HG03432 (cell line): ENCODE results near the gene KLK12.

ENCODE experiments used
- ATAC-seq: cut with Tn5 transposase; IDR thresholded peaks from one replicate; pipeline ENCODE4 v1.9.1; 2021; ENCODE audit warnings: mild to moderate bottlenecking, moderate library complexity; ENCODE audit not compliant: unreplicated experiment

KLK12 gene

GRCh38 chr19:51055866-51056265 is 21.1 kb upstream of the KLK12 start:
- no peak for ATAC-seq

- no peak for ATAC-seq
Measured at GRCh38 chr19:51047031-51047335, 12.2 kb upstream of the KLK12 start.

DNA sequence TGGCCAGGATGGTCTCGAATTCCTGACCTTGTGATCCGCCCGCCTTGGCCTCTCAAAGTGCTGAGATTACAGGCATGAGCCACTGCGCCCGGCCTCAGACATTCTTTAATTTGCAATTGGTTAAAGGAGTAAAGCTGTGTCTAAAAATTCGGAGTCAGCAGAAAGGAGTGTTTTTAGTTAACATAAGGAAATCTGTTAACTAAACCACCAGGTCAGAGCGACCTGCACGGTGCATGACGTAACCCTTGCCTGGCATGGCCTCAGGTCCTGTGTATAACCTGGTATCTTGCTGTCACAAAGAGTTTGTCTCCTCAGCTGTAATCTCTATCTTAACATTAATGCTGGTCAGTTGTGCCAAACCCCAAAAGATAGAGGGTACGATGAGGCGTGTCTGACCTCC is 9.5 kb upstream of the KLK12 start:
- ATAC-seq, result no peak

GRCh38 chr19:51043497-51043896 is 8.7 kb upstream of the KLK12 start:
- no peak for ATAC-seq

DNA sequence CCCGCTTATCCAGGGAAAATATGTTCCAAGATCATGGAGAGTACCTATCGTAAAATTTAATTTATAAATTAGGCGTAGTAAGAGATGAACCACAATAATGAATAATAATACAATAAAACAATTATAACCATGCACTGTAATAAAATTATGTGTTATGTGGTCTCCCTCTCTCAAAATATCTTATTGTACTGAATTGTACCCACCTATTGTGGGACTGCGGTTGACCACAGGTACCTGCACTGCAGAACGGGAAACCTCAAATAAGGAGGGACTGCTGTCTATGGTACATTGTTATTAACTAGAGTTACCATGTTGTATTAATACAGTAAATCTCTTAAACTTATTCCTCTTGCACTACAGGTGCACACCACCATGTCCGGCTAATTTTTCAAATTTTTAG is 5.3 kb upstream of the KLK12 start:
- no peak for ATAC-seq

DNA sequence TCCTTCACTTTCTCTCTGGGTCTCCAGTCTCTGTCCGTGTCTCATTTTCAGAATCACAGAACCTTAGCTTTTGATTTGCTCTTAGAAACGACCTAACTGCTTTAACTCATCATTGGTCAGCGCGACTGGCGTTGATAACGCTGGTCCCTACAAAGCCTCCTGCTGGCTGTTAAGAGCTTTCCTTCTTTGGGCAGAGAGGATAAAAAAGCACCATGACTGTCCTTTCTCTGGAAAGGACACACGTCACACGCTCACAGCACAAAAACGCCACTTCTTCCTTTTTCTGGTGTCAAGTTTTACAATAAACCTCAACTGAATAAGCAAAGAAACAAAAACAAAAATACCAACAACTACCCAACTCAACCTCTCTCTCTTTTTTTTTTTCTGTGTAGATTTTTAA is 1.7 kb upstream of the KLK12 start:
- ATAC-seq, result no peak

DNA sequence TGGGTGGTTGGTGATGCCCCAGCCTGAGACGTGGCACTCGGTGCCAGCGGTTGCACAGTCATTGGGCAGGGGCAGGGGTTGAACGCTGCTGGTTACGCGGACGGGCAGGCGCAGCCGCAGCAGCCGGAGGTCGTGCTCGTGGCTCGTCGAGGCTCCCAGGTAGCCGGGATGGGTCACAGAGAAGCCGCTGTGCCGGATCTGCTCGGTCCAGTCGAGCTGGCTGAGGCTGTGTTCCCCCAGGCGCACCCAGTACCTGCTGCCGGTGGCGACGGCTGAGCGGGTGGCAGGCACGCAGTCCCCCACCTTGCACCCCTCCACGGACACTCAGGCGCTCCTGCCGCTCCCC is 2.9 kb downstream of the KLK12 start:
- no peak for ATAC-seq

DNA sequence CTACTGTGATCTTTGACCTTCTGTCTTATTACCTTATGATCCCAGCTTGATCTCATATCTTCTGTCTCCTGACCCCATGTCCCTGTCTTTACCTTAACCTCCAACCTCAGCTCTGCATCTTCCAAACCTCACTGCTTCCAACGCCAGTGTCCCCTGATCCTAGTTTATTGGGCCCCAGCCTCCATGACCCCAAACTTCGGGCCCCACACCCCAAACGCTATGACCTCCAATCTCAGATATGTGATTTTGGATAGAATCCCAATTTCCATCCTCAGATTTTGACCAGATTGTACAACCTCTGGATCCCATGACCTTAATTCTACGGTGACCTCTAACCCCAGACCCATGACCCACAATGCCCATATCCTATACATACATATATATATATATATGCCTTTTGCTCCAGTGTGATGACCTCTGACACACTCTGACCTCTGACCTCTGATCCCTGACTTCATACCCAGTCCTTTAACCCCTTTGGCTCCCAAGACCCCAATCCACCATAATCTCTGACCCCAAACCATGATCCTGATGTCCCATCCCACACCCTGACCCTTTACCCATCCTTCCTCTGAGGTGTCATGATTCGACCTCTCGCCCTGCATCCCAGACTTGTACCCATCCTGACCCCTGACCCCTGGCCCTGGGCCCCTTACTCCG is 3.5 kb downstream of the KLK12 start:
- ATAC-seq, result no peak

DNA sequence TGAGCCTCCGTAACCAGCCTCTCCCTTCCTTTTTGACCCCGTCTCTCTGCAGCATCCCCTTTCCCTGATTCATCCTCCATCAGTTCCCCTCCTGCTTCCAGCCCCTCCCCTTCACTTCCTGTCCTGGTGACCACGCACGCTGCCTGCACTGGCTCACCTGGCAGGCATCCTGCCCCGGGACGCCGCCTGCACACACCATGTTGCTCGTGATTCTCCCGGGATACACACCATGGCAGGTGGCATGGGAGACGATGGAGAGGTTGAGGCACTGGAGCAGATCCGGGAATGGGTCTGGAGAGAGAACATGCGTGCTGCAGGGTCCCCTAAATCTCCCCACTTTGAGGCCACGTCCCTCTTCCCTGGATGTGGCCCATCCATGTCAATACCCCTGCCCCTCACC is 4.2 kb downstream of the KLK12 start:
- ATAC-seq, result no peak

- no peak for ATAC-seq
Measured at GRCh38 chr19:51029718-51030117, 5.1 kb downstream of the KLK12 start.

DNA sequence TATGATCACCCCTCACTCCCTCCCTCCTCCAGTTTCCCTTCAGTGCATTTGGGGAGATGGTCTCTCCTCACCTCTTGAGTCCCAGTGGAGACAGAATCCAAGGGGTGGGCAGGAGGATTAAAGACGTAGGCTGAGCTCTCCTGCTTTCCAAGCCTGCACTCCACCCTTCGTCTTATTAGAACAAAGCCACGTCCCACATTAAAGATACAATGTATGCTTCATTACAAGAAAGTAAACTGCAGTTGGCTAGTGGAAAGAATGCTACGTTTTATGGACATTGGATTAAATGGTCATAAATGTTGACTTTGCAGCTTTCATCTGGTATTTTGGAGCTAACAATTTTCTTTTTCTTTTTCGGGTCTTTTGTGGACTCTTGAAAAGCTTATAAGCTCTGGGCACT is 6.9 kb downstream of the KLK12 start:
- ATAC-seq, result no peak

GRCh38 chr19:51027126-51027806 is 7.5 kb downstream of the KLK12 start:
- no peak for ATAC-seq

GRCh38 chr19:51026554-51026831 is 8.3 kb downstream of the KLK12 start, which contains the start of gene KLK11:
Gene KLK11, minus strand, starts transcription at chr19:51026616. Its CDS starts 985 bp downstream, at chr19:51025631.
- ATAC-seq, result no peak

DNA sequence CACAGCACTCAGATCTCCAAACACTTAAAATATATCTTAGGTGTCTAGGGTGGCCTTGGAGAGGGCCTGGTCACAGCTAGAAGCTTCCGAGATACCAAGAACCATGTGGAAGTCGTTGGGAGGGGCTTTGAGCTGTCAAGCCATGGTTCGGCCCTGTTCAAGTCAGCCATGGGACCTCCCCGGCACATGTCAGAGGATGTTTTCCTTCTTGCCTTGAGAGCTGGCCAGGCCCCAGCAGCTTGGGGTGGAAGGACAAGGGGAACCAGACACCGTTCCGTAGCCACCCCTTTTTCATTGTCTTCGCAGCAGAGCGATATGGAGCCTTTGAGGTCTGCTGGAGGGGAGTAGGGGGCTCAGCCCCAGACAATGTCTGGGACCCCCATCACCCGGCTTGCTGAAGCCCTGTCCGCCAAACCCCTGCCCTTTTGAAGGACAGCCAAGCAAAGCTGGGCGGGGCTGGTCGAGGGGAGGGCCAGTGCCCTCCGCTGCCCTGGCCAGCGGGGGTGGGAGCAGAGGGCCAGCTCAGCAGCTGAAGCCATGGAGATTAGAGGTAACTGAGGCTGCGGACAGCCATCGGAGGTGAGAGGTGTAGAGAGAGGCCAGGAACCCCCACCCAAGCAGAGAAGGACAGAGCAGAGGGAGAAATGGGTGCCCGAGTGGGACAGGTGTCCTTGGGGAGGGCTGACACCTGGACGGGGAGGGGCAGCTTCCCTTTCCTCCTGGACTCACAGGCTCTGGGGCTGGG is 8.8 kb downstream of the KLK12 start:
- ATAC-seq, result no peak

DNA sequence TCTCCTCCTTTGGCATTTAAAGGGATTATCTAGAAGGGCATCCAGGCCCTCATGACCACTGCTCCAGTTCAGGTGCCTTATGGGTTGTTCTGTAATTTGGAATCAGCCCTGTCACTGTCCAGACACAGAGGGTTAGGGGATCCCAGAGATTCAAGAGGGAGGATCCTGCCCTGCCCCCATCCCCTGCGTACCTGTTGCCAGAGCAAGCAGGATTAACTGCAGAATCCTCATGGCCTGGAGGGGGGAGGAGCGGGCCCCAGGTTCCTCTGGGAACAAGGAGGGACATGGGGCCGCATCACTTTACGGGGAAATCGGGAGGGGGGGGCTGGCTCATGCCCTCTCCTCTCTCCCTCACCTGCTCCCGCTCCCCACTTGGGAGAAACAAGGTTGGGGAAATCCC is 9.4 kb downstream of the KLK12 start:
- ATAC-seq, result no peak

DNA sequence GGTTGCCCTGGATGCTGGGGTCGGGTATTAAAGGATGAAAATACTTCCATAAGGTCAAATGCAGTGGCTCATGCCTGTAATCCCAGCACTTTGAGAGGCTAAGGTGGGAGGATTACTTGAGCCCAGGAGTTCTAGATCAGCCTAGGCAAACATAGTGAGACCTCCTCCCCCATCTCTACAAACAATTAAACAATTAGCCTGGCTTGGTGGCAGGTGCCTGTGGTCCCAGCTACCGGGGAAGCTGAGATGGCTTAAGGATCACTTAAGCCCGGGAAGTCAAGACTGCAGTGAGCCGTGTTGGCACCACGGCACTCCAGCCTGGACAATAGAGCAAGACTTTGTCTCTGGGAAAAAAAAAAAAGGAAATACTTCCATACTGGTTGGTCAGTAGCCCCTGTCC is 9.9 kb downstream of the KLK12 start:
- no peak for ATAC-seq

DNA sequence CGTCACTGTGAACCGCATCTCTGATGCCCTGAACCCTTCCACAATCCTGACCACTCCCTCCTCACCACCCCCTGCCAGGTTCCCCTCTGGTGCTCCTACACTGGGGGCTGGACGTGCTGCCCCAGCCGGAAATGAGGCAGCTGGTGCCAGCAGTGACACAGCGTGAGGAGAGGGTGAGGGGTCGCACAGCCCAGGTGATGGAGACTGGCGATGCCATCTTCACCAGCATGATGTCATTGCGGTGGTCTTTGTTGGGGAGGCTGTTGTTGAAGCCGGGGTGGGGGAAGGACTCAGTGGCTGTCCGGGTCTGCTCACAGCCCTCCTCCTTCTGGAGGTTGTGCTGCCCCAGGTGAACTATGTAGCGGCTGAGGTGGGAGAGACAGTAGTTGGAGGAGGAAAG is 10.9 kb downstream of the KLK12 start:
- ATAC-seq, result no peak

GRCh38 chr19:51022526-51022925 is 12.3 kb downstream of the KLK12 start:
- no peak for ATAC-seq

GRCh38 chr19:51020988-51021651 is 13.7 kb downstream of the KLK12 start:
- ATAC-seq, result no peak

DNA sequence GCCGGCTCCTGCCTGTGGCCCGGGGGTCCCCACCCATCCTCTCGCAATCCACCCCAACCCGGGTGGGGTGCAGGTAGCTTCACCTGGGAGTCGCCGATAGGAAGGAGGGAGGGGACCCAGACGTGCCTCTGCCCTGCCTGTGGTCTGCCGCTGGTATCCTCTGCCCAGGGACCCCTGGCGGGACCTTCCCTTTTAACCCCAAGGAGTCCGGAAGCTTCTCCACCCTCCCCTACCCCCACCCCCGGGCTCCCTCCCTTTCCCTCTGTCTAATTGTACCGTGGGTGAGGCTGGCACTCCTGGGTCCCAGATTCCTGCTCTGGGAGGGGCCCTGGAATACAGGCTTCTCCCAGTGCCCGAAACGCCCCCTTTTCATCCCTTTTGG is 15.3 kb downstream of the KLK12 start, which contains the start of gene KLK10:
KLK10 (minus strand) TSS at position 166 of the 382 bp plus-strand sequence. CDS start 579 bp downstream, outside the sequence.
- ATAC-seq, result no peak

DNA sequence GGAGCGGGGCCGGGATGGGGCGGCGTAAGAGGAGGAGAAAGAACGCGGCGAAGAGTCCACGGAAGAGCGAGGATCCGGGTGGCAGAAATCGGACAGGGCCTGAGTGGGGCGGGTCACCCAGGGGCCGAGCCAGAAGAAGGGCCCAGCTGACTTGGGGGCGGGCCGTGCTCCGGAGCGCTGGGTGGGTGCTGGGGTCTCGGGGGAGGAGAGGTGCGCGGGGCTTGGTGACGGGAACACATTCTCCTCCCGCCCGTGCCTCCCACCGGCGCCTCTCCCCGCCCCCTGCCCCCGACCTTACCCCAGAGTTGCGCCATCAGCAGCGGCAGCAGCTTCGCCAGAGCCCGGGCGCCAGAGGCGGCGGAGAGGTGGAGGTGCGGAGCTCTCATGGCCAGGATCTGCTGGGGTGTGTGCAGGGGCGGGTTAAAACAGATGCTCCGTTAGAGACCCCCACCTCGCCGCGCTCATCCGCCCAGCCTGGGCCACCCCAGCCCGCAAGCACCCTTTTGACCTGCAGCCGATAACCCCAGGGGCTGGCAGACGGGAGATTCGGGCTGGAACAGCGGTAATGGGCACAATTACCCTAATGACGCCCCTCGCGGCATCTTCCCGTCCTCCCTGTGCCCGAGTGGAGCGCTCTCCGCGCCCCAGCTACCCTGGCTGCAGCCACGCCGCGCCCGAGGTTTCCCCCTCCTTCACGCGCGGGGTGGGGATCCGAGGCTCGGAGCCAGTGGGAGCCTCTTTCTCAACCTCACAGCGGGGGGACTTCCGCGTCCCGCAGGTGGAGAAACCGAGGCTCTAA is 15.9 kb downstream of the KLK12 start:
- no peak for ATAC-seq
